ENCODE measurements around the gene GCNT1.

GRCh38 chr9:76443887-76444286 is 15.1 kb upstream of the GCNT1 start:
- no peak for TF ChIP-seq POLR2A (IDR thresholded peaks at IDR 0.05; ENCODE audit: low read length)
- no peak for TF ChIP-seq GATA1 (IDR thresholded peaks at IDR 0.05; ENCODE audit: low read depth, low read length)
